Caki2 (cell line): ENCODE measurements around the gene HMGCL. TPM values are rescaled to one million over a fixed set of nuclear protein-coding genes. Genes with fewer than 3 reads are reported as not detected.
A peak's percentile ranks its signal among the peaks of the same experiment; 100 is the strongest.
"Not testable (repeated sequence)": the region's sequence is repeated elsewhere in the genome, so short reads cannot be mapped to it uniquely, and the experiment has no call there.

Source experiments
- DNase-seq: peaks from one replicate; pipeline ENCODE4 v3.0.0-alpha.2; 2015; ENCODE audit warnings: low read depth
- in situ Hi-C: cut with HindIII; loops from 2 replicates; pipeline ENCODE4 v1.10.0; 2016; ENCODE audit warnings: low sequenced_read_pairs, low pct_unique_long_range_greater_than_20kb, mixed read lengths
- total RNA-seq: library from RNA; depleted of rRNA; stranded (reverse); fragments of >200 nt; shearing (Covaris generic); gene quantifications from 2 replicates; pipeline ENCODE4 v1.2.3, GENCODE V29; 2014; ENCODE audit warnings: low replicate concordance

The HMGCL gene
- total RNA-seq, 1 experiment from 2014 or later = 74.7 TPM

DNA sequence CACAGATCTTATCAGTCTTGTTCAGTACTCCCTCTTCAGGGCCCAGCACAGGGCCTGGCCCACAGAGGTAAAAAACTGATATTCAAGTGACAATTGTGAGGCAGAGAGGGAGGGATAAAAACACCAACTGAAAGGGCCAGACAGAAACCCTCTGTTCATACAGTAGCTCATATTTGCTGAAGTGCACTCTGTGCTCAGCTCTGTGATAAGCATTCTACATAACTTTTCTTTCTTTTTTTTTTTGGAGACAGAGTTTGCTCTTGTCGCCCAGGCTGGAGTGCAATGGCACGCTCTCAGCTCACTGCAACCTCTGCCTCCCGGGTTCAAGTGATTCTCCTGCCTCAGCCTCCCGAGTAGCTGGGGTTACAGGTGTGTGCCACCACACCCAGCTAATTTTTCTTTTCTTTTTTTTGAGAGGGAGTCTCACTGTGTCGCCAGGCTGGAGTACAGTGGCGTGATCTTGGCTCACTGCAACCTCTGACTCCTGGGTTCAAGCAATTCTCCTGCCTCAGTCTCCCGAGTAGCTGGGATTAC, 22.4 kb downstream of the HMGCL start:
- in situ Hi-C loops, DNase-seq: not testable (repeated sequence)

DNA sequence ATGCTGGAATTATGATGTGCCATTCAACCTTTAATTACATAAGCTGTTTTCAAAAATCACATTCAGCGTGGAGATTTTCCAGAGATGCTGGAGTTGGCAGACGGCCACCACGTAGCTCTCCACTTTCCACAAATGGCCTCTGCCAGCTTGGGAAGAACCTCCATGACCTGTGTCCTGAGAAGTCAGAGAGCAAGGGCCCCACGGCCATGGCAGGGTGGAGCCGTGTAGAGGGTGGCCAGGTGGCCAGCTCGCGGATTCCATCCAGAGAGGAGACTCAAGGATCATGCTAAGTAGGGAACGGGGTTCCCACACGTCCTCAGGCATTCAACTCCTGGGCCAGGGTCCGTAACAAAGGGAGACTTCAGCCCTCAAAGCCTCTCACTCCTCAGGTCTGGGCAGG, 23.4 kb downstream of the HMGCL start:
- in situ Hi-C loops = no loop called here
- no peak for DNase-seq

DNA sequence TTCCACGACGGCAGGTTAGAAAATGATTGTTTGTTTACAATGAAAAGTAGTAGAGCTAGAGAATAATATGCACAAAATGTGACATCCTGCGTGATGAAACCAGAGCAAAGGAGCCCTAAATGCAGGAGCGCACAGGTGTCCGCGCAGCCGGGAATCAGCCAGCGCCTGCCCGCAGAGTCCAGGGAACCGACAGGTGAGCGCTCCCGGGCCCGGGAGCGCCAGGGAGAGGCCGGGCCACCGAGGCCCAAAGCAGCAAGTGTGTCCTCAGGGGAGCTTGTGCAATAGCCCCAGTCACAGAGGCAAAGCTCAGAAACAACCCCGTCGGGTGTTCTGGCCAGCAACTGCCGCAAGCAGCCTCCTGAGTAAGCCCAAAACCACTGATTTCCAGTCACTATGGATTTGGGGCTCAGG, 23.9 kb downstream of the HMGCL start:
- no peak for DNase-seq
- in situ Hi-C loops = no loop called here

DNA sequence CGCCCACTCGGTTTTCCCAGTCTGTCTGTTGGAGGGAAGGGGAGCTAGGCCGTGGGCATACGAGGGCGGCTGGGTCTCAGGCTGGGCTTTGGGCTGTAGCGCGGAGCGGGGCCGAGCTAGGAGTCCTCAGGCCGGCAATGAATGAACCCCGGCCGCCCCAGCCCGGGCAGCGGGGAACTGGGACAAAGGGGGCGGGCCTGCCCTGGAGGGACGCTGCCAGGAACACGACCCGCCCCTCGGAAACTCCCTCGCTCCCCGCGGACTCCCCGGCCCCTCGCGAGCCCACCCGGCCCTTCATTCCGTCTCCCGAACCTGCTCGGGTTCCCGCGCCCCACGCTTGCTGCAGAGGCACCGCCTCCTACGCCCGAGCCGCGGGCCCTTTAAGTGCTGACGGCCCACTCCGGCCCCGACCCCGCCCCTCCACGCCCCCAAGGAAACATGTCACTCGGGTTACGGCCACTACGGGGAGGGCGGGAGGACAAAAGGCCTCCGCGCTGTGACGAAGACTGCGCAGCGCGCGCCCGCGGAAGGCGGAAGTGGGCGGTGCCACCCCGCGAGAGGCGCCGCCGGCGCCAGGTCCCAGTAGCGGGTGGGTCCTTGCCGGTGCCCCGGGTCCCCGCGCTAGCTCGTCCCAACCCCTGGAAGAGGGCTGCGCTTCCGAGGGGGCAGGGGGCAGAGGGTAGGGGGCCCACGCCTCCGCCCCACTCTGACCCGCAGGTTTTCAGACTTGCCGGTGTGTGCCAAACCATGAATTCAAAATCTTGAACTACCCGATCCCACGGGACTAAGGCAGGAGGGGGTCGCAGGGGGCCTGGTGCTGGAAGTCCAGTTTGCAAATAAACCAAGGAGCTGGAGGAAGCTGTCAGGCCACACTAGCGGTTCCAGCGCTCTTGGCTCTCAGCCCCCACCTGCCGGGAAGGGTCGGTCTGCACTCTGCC, 24.6 kb downstream of the HMGCL start, which contains the start of gene GALE:
TSS of gene GALE (minus strand) at position 355 of the 938 bp plus-strand sequence. CDS start 1,747 bp downstream, outside the sequence.
- in situ Hi-C loops = no loop called here

DNA sequence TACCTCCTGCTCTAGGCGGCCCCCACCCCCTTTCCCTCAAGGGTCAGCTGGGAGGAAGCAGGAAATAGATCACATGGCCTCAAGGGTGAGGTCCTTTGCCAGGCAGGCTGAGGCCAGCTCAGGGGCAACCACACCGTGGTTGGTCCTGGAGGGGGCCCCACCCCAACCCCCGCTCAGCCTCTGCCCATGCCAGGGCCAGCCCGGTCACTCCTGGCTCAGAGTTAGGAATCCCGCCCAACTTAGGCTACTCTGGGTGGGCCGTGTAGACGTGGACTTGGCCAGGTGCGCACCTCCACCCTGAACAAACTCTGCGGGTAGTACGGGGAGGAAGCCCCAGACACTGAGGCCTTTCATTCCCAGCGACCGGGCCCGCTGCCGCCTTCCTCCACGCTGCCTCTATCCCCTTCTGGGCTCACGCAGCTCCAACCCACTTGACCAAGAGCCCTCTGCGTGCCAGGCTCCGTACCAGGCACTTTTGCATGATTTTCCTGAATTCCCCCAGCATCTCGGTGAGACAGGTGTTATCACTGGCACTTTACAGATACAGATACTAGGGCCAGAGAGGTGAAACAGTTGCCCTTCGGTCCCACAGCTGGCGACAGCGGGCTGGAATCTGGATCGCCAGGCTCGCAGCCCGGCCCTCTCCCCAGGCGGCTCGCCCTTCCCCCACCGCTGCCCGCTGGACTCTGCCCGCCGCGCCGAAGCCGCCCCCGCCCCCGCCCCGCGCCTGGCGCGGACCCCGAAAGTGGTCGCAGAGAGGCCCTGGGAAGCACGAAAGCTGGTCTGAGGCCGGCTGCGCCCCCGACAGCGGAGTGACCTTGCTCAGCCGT, 25.4 kb downstream of the HMGCL start:
- peak; percentile 93 for DNase-seq
- in situ Hi-C loops = no loop called here

More for the DNA sequence above, 24.6 kb downstream of the HMGCL start, which contains the start of gene GALE:
- DNase-seq = peak; percentile 86

DNA sequence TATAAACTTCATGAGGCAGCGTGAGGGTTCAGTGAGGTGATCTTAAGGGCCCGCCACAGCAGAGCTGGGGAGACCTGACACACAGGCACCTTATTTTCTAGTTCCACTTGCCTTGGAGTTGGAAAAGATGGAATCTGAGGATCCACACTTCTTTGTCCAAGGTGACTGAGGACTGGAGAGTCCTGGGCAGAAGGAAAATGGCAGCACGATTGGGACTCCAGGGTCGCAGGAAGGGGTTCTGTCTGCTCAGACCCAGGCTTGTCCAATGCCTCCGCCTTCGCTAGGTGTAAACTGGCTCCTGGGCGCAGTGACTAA, 26.0 kb downstream of the HMGCL start:
- in situ Hi-C loops = no loop called here
- DNase-seq = no peak

DNA sequence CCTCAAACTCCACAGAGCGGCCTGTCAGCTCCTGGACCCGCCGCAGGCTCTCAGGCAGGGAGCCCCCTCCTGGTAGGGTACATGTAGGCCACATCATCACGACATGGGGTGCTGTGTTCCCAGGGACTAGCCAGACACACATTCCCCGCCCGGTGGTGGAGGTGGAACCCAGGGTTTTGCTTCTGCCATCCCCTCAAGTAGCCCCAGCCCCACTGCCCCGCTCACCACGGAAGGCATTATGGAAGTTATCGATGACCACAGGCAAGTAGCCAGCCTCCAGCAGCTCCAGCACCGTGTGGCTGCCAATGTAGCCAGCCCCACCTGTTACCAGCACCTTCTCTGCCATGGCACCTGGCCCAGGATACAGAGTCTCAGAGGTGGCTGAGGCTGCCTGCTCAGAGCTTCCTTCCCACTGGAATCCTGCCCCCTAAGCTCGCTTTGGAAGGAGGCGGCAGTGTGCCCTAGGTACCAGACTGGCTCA, 26.5 kb downstream of the HMGCL start:
- no peak for DNase-seq
- in situ Hi-C loops = no loop called here

DNA sequence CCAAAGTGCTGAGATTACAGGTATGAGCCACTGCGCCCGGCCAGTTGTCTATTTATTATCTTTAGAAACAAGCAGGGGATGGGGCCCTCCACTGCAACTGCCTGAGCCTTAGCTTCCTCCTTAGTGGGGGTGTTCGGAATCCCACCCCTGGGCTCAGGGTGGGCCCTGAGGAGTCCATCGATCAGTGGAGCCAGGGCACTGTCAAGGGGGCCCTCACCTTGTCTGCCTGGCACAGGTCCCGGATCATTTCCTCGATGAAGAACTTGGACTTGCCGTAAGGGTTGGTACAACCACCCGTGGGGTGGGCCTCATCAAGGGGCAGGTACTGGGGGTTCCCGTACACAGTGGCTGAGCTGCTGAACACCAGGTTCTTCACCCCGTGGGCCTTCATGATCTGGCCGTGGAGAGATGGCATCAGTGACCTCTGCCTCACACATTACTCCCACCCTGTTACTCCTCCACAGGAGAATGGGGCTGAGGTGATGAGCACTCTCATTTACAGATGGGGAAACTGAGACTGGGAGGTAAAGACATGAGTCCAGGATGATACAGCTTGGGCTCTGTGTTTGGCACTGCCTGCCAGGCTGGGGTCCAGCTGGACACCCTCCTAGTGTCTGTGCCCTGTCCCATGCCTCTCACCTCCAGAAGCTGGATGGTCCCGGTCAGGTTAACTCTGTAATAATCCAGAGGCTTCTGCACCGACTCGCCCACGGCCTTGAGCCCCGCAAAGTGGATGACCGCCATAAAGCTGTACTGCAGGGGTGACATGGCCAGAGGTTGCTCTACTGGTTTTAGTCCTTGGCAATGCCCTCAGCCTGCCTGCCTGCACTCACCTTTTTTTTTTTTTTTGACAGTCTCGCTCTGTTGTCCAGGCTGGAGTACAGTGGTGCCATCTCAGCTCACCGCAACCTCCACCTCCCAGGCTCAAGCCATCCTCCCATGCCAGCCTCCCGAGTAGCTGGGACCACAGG, 27.5 kb downstream of the HMGCL start:
- in situ Hi-C loops = no loop called here
- DNase-seq = no peak

DNA sequence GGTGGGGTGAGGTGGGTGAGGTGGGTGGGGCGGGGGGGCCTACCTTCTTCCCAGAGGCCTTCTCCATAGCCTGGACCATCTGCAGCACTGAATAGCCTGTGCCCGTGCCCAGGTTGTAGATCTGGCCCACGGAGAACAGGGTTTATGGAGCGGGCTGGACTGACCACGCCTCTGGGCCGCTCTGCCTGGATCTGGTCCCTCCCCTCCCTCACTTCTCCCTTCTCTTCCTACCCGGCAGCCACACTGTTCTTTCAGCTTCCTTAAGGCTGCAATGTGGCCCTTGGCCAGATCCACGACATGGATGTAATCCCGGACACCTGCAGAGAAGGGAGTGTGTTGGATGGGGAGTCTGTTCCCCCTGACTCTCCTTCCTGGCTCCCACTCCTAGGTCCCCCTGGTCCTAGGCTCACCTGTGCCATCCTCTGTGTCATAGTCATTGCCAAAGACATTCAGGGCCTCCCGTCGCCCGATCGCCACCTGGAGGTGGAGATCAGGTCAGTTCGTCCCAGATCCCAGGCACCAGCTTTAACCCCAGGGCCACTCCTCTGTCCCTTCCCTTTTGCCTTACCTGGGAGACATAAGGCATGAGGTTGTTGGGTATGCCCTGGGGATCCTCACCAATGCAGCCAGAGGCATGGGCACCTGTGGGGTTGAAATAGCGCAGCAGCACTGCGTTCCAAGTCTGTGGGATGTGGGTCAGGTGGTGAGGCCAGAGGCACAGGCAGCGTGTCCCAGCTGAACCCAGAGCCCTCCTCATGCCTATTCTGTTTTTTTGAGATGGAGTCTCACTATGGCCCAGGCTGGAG, 28.6 kb downstream of the HMGCL start:
- in situ Hi-C loops = no loop called here
- DNase-seq = no peak

DNA sequence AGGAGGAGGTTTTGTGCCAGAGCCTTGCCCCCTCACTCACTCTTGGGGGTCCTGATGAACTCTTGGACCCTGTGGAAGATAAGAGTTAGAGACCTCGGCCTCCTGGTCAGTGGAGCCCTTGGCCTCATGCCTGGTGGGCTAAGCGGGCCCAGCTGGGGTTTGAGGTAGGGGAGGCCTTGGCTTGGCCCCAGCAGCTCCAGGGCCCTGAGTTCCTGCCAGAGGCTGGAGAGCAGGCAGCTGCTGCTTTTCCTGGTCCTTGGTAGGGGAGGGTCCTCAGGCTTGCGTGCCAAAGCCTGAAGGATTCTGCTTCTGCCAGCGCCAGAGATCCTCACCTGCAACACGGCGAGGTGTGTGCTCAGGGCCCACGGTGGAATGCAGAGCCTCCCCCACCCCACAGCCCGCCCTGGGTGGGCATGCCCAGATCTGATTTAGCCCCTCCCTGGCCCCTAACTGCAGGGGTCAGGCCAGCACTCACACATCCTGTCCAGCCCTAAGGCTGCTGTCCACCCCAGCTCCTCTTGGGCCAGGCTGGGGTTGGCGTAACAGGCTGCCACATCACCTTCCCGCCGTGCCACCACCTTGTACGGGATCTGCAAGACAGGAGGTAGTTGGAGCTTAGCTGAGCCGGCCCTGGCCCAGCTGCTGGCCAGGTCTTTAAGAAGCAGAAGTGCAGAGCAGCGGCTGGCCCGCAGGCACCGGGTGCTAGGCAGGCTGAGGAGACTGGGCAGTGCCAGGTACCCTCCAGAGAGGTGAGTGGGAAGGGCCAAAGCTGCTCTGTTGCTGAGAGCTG, 29.4 kb downstream of the HMGCL start:
- in situ Hi-C loops = no loop called here
- DNase-seq = no peak

DNA sequence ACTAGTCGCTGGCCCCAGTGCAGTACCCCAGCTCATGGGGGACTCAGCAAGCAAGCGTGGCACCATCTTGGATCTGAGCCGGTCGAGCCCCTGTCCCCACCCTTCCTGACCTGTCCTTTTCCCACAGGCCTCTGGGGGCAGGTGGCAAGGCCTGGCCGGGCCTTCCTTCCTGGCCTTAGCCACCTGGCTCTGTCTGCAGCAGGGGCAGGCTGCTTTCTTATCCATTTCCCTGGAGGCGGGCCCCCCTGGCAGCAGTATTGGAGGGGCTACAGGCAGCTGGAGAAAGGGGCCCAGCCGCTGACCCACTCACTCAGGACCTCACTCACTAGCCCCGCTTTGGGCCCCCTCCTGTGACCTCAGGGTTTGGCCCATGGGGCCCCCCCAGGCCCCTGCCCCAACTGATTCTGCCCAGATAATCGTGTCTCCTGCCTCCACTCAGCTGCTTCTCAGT, 30.5 kb downstream of the HMGCL start:
- in situ Hi-C loops, DNase-seq: not testable (repeated sequence)

DNA sequence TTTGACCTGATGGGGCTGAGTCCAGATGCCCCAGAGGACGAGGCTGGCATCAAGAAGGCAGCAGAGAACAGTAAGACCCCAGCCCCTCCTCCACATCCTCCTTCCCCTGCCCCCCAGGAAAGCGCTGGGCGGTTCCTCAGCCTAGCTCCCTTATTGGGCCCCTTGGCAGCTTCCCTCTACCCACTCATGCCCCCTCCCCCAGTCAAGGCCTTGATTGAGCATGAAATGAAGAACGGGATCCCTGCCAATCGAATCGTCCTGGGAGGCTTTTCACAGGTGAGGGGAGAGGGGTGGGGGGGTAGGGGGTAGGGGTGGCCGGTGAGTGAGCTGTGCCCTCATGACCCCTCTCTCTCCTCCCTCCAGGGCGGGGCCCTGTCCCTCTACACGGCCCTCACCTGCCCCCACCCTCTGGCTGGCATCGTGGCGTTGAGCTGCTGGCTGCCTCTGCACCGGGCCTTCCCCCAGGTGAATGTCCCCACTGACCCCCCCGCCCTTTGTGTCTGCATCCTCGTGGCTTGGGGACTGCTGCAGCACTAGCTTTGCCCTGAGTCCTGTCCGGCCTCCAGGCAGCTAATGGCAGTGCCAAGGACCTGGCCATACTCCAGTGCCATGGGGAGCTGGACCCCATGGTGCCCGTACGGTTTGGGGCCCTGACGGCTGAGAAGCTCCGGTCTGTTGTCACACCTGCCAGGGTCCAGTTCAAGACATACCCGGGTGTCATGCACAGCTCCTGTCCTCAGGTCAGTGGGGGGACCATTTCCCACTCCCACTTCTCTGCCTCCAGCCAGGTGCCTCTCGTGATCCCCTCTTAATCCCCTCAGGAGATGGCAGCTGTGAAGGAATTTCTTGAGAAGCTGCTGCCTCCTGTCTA, 31.1 kb downstream of the HMGCL start:
- in situ Hi-C loops = no loop called here
- no peak for DNase-seq

DNA sequence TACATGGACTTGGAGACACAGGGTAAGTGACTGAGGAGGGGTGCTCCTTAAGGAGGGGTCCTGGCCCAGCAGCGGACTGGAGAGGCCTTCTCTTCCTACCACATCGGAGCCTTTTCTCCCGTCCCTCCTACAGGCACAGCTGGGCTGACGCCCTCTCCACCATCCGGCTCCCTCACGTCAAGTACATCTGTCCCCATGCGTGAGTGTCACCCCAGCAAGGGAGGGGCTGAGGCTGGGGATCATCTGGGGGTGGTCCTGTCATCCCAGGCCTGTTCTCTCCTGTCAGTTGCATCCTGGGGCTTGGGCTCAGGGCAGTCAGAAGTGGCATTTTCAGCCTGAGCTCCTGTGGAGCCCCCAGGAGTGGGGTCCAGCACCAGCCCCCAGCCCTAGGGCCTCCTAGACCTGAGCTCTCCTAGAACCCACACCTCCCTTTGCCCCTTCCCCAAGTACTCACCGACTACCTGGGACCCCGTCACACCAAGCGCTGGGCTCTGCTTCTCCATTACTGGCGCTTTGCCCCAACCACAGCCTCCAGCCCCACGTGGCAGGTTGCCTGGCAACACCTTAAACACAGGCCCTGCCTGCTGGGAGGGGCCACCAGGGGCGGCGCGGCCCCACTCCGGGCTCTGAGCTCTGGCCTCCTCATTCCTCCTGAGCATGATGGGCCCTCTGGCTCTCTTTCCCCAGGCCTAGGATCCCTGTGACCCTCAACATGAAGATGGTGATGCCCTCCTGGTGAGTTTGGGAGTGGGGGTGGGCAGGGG, 32.0 kb downstream of the HMGCL start:
- in situ Hi-C loops = no loop called here

DNA sequence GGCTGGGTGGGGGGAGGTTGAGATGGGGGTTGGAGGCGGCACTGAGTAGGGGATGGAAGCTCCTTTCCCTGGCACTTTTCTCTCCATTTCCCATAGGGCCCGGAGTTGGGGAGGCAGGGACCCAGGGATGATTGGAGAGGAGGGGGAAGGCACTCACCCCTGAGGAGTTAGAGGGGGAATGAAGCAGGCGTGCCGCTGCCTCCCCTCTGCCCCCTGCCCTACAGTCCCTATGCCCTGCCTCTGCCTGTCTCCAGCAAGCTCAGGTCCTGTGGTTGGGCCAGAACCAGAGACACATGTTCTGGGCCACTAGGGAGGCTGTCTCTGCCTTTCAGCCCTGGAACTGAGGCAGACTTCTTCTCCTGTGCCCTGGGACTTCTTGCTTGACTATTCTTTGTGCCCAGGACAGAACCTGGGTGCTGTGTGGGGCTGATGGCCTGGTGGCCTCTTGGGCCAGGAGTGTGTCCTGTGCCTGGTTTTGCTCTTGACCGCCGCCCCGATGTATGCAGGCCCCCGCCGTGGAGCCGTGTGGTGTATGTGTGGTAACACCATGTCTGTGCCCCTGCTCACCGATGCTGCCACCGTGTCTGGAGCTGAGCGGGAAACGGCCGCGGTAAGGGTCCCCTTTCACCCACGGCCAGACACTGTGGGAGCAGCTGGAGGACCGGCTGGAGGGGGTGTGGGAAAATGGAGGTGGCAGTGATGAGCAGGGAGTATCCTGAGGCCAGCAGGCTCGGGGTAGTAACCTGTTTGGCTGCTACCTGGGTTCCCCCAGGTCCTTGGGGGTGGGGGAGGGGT, 32.9 kb downstream of the HMGCL start:
- no peak for DNase-seq
- in situ Hi-C loops = no loop called here

More for the DNA sequence above, 32.0 kb downstream of the HMGCL start:
- peak; percentile 66 for DNase-seq
